Esophagus muscularis mucosa (tissue), 3 donors: Measurements from ENCODE around the gene CCDC77.

Experiments used
- CTCF ChIP-seq, 3 experiments: fragments of 200-600 bp in 2 of 3; fragments of 450-650 bp in 1 of 3; sonication (generic) in 2 of 3; IDR thresholded peaks; one replicate each; pipeline ENCODE4 v1.5.1; 2017 to 2019; ENCODE audit warnings: antibody characterized with exemption in 3 of 3, mild to moderate bottlenecking in 2 of 3, moderate library complexity in 1 of 3
- POLR2AphosphoS5 ChIP-seq, 2 donors: sonication (generic); formaldehyde crosslinking; IDR thresholded peaks; one replicate each; pipeline ENCODE4 v1.6.1; 2017; ENCODE audit warnings: antibody characterized with exemption in 2 of 2

DNA sequence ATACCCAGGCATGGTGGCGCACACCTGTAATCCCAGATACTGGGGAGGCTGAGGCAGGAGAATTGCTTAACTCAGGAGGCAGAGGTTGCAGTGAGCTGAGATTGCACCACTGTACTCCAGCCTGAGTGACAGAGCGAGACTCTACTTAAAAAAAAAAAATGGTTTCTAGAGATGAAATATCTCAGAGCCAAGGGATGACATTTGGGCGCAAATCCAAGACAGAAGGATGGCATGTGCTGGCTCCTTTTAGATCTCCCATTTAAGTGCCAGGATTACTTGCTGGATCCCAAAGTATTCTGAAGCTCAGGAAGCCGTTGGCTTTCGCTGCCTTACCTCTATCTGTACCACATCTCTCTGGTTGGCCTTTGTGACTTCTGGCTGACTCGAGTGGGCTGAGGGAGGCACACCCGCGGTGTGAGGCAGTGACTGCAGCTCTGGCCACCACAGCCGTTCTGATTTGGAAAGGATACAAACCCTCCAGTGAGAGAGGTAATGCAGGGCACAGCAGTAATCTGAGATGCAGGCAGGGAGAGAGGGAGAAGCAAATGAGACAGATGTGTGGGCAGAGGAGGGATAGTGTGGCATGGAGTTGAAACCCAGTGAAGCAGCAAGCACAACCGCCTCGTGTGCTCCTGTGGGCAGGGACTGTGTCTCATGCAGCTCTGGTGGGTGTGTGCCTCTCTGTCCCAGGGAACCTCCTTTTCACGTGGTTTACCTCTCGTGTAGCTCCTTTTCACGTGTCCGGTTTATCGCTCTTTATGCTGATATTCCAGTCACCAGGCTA is 63.2 kb downstream of the CCDC77 start:
- TF ChIP-seq CTCF (IDR thresholded peaks at IDR 0.05) = no peak
- no peak for TF ChIP-seq POLR2AphosphoS5 (IDR thresholded peaks at IDR 0.05)
